Erythroblast (primary cell): ENCODE measurements around the gene PHF1.

Experiments
- GATA1 ChIP-seq: IDR thresholded peaks from 2 replicates; pipeline ENCODE4 v1.6.1; 2011; ENCODE audit warnings: low read depth, mild to moderate bottlenecking, control low read depth, low read length, moderate library complexity
- POLR2A ChIP-seq: IDR thresholded peaks from 2 replicates; pipeline ENCODE4 v1.6.1; 2011; ENCODE audit warnings: mild to moderate bottlenecking, low read length

GRCh38 chr6:33377171-33377570, 33.6 kb upstream of the PHF1 start:
- TF ChIP-seq POLR2A = no peak
- no peak for TF ChIP-seq GATA1
